ENCODE data around the gene CADM1. TPM values are rescaled to one million over a fixed set of nuclear protein-coding genes. Genes with fewer than 3 reads are reported as not detected.

The CADM1 gene
- total RNA-seq, 1 experiment from 2014 or later: 1.1 TPM

GRCh38 chr11:115528225-115528624, 24.0 kb upstream of the CADM1 start:
- Histone ChIP-seq H3K79me2 (ENCODE audit: low read length) (no peaks in the 10 kb centered on the region), H3K4me3 (ENCODE audit: low read length) (no peak overlapping the region), H3K27ac (ENCODE audit: low read length) (no peak overlapping the region), H2AFZ (ENCODE audit: low read length) (no peak overlapping the region), H3K36me3 (ENCODE audit: low read depth, low read length) (no peaks in the 10 kb centered on the region), H3K27me3 (ENCODE audit: low read length) (no peaks in the 10 kb centered on the region), H3F3A (ENCODE audit: low read length, unreplicated experiment) (no peaks in the 10 kb centered on the region), H3K9ac (ENCODE audit: low read length) (no peak overlapping the region), H4K20me1 (ENCODE audit: low read length) (no peaks in the 10 kb centered on the region), H3K9me2 (replicated peaks; ENCODE audit: low read length) (no peaks in the 10 kb centered on the region), H3K9me3 (ENCODE audit: low read length) (0 out of 2 replicates have a peak, but pooled peaks cover 6% of the 10 kb centered on the region), H3K4me2 (ENCODE audit: low read length) (no peak overlapping the region), H3K4me1 (ENCODE audit: insufficient read depth, low read length) (no peaks in the 10 kb centered on the region)
- no TSS peak for BruUV-seq (replicated peaks)
- TF ChIP-seq EZH2phosphoT487 (IDR thresholded peaks at IDR 0.05; ENCODE audit: borderline replicate concordance, low read length) (no peak), CTCF (conservative IDR thresholded peaks at IDR 0.05; ENCODE audit: low read depth, low read length) (no peak), EZH2 (IDR thresholded peaks at IDR 0.05; ENCODE audit: low read length, unreplicated experiment) (no peak)
- POLR2A ChIA-PET (ENCODE audit: unreplicated experiment): no interaction called here
- CTCF ChIA-PET: no interaction called here
- ATAC-seq (no peak), DNase-seq (no peak)
- intact Hi-C loops (cut with micrococcal nuclease): no loop called here

- intact Hi-C loops (cut with micrococcal nuclease): no loop called here
- no peak for TF ChIP-seq EZH2phosphoT487 (IDR thresholded peaks at IDR 0.05; ENCODE audit: borderline replicate concordance, low read length)
- no peak for TF ChIP-seq EZH2 (IDR thresholded peaks at IDR 0.05; ENCODE audit: low read length, unreplicated experiment)
- no peak for TF ChIP-seq CTCF (conservative IDR thresholded peaks at IDR 0.05; ENCODE audit: low read depth, low read length)
Observed at GRCh38 chr11:115527534-115528125, 23.4 kb upstream of the CADM1 start.

GRCh38 chr11:115525531-115526006, 21.4 kb upstream of the CADM1 start:
- BruUV-seq (replicated peaks): no TSS peak
- no peak for TF ChIP-seq EZH2 (IDR thresholded peaks at IDR 0.05; ENCODE audit: low read length, unreplicated experiment)
- TF ChIP-seq EZH2phosphoT487 (IDR thresholded peaks at IDR 0.05; ENCODE audit: borderline replicate concordance, low read length): no peak
- TF ChIP-seq CTCF (conservative IDR thresholded peaks at IDR 0.05; ENCODE audit: low read depth, low read length): no peak

More at GRCh38 chr11:115527534-115528125, 23.4 kb upstream of the CADM1 start:
- H3K36me3 ChIP-seq (ENCODE audit: low read depth, low read length): no peaks in the 10 kb centered on the region
- H3K9ac ChIP-seq (ENCODE audit: low read length): no peak overlapping the region
- 0 out of 2 replicates have a peak, but pooled peaks cover 6% of the 10 kb centered on the region for H3K9me3 ChIP-seq (ENCODE audit: low read length)
- H3K4me2 ChIP-seq (ENCODE audit: low read length): no peak overlapping the region
- H4K20me1 ChIP-seq (ENCODE audit: low read length): no peaks in the 10 kb centered on the region
- no peak for ATAC-seq
- DNase-seq: no peak
- no peaks in the 10 kb centered on the region for H3K79me2 ChIP-seq (ENCODE audit: low read length)
- no TSS peak for BruUV-seq (replicated peaks)
- H3K4me3 ChIP-seq (ENCODE audit: low read length): no peak overlapping the region
- no peak overlapping the region for H3K27ac ChIP-seq (ENCODE audit: low read length)
- CTCF ChIA-PET: no interaction called here
- POLR2A ChIA-PET (ENCODE audit: unreplicated experiment): no interaction called here
- no peaks in the 10 kb centered on the region for H3K4me1 ChIP-seq (ENCODE audit: insufficient read depth, low read length)
- no peaks in the 10 kb centered on the region for H3F3A ChIP-seq (ENCODE audit: low read length, unreplicated experiment)
- H3K9me2 ChIP-seq (replicated peaks; ENCODE audit: low read length): no peaks in the 10 kb centered on the region
- no peak overlapping the region for H2AFZ ChIP-seq (ENCODE audit: low read length)
- no peaks in the 10 kb centered on the region for H3K27me3 ChIP-seq (ENCODE audit: low read length)

More at GRCh38 chr11:115525531-115526006, 21.4 kb upstream of the CADM1 start:
- Histone ChIP-seq H3K9me2 (replicated peaks; ENCODE audit: low read length) (no peaks in the 10 kb centered on the region), H3K4me1 (ENCODE audit: insufficient read depth, low read length) (no peaks in the 10 kb centered on the region), H3K27me3 (ENCODE audit: low read length) (no peaks in the 10 kb centered on the region), H3K4me2 (ENCODE audit: low read length) (no peak overlapping the region), H3K9me3 (ENCODE audit: low read length) (0 out of 2 replicates have a peak, but pooled peaks cover 12% of the 10 kb centered on the region), H3F3A (ENCODE audit: low read length, unreplicated experiment) (no peaks in the 10 kb centered on the region), H2AFZ (ENCODE audit: low read length) (no peak overlapping the region), H4K20me1 (ENCODE audit: low read length) (no peaks in the 10 kb centered on the region), H3K4me3 (ENCODE audit: low read length) (no peak overlapping the region), H3K79me2 (ENCODE audit: low read length) (no peaks in the 10 kb centered on the region), H3K27ac (ENCODE audit: low read length) (no peak overlapping the region), H3K9ac (ENCODE audit: low read length) (no peak overlapping the region), H3K36me3 (ENCODE audit: low read depth, low read length) (no peaks in the 10 kb centered on the region)
- DNase-seq (no peak), ATAC-seq (no peak)
- CTCF ChIA-PET: no interaction called here
- POLR2A ChIA-PET (ENCODE audit: unreplicated experiment): no interaction called here
- intact Hi-C loops (cut with micrococcal nuclease): no loop called here
